ENCODE results near the gene TOR4A.

Gene TOR4A

GRCh38 chr9:137306850-137307254, 29.3 kb downstream of the TOR4A start:
- DNase-seq: no peak
- no peak overlapping the region for H3K27ac Mint-ChIP-seq
- H3K4me1 Mint-ChIP-seq: peaks cover 49% of the 10 kb centered on the region
- no peaks in the 10 kb centered on the region for H3K36me3 Mint-ChIP-seq (ENCODE audit: low read depth)
- TF ChIP-seq CTCF (IDR thresholded peaks at IDR 0.05): no peak
- H3K9me3 Mint-ChIP-seq: no peaks in the 10 kb centered on the region
- H3K4me3 Mint-ChIP-seq: no peak overlapping the region
- no peaks in the 10 kb centered on the region for H3K27me3 Mint-ChIP-seq (ENCODE audit: low read depth, poor library complexity)

- H3K4me3 Mint-ChIP-seq: no peak overlapping the region
- no peaks in the 10 kb centered on the region for H3K9me3 Mint-ChIP-seq
- H3K27me3 Mint-ChIP-seq (ENCODE audit: low read depth, poor library complexity): no peaks in the 10 kb centered on the region
- H3K36me3 Mint-ChIP-seq (ENCODE audit: low read depth): no peaks in the 10 kb centered on the region
- no peak for DNase-seq
- TF ChIP-seq CTCF (IDR thresholded peaks at IDR 0.05): no peak
- H3K27ac Mint-ChIP-seq: no peak overlapping the region
- peaks cover 49% of the 10 kb centered on the region for H3K4me1 Mint-ChIP-seq
Measured at GRCh38 chr9:137307255-137308056, 29.9 kb downstream of the TOR4A start.

- Mint-ChIP-seq H3K4me3 (no peak overlapping the region), H3K27me3 (ENCODE audit: low read depth, poor library complexity) (no peaks in the 10 kb centered on the region), H3K4me1 (peaks cover 46% of the 10 kb centered on the region), H3K36me3 (ENCODE audit: low read depth) (no peaks in the 10 kb centered on the region), H3K27ac (no peak overlapping the region), H3K9me3 (no peaks in the 10 kb centered on the region)
- TF ChIP-seq CTCF (IDR thresholded peaks at IDR 0.05): no peak
- DNase-seq: no peak
Measured at GRCh38 chr9:137308057-137308619, 30.6 kb downstream of the TOR4A start.

GRCh38 chr9:137309368-137310188, 32.1 kb downstream of the TOR4A start:
- Mint-ChIP-seq H3K4me1 (peaks cover 48% of the 10 kb centered on the region), H3K27ac (no peak overlapping the region), H3K4me3 (no peak overlapping the region), H3K27me3 (ENCODE audit: low read depth, poor library complexity) (no peaks in the 10 kb centered on the region), H3K9me3 (no peaks in the 10 kb centered on the region), H3K36me3 (ENCODE audit: low read depth) (no peaks in the 10 kb centered on the region)
- no peak for DNase-seq
- no peak for TF ChIP-seq CTCF (IDR thresholded peaks at IDR 0.05)

- Mint-ChIP-seq H3K4me1 (peaks cover 39% of the 10 kb centered on the region), H3K27me3 (ENCODE audit: low read depth, poor library complexity) (no peaks in the 10 kb centered on the region), H3K4me3 (no peak overlapping the region), H3K9me3 (no peaks in the 10 kb centered on the region), H3K36me3 (ENCODE audit: low read depth) (no peaks in the 10 kb centered on the region), H3K27ac (no peak overlapping the region)
- TF ChIP-seq CTCF (IDR thresholded peaks at IDR 0.05): no peak
- DNase-seq: no peak
Measured at GRCh38 chr9:137310189-137311052, 32.9 kb downstream of the TOR4A start.

Measured in nephron progenitor cell (in vitro differentiated cells).